Measurements from ENCODE around the gene SLC48A1.
"Not testable (repeated sequence)": the region's sequence is repeated elsewhere in the genome, so short reads cannot be mapped to it uniquely, and the experiment has no call there.

Gene SLC48A1

GRCh38 chr12:47813511-47814196, 40.6 kb downstream of the SLC48A1 start:
- no peak for DNase-seq

GRCh38 chr12:47814539-47815170, 41.6 kb downstream of the SLC48A1 start:
- DNase-seq, result no peak

- not testable (repeated sequence) for DNase-seq
Measured at GRCh38 chr12:47815447-47815846, 42.4 kb downstream of the SLC48A1 start.

GRCh38 chr12:47816403-47817271, 43.6 kb downstream of the SLC48A1 start:
- no peak for DNase-seq

GRCh38 chr12:47817272-47818006, 44.4 kb downstream of the SLC48A1 start:
- DNase-seq, result no peak

- DNase-seq, result no peak
Measured at GRCh38 chr12:47818007-47818376, 45.0 kb downstream of the SLC48A1 start.

- DNase-seq, result no peak
Measured at GRCh38 chr12:47818467-47819137, 45.6 kb downstream of the SLC48A1 start.

GRCh38 chr12:47819138-47819895, 46.3 kb downstream of the SLC48A1 start:
- no peak for DNase-seq

GRCh38 chr12:47819896-47820630, 47.0 kb downstream of the SLC48A1 start, which contains the start of gene HDAC7:
Gene HDAC7, minus strand, starts transcription at chr12:47819903. Its CDS starts 118 bp downstream, at chr12:47819785.
- no peak for DNase-seq

- DNase-seq, result no peak
Measured at GRCh38 chr12:47820631-47821345, 47.8 kb downstream of the SLC48A1 start.

GRCh38 chr12:47821346-47821706, 48.3 kb downstream of the SLC48A1 start:
- DNase-seq, result no peak

GRCh38 chr12:47822401-47822800, 49.4 kb downstream of the SLC48A1 start:
- DNase-seq, result no peak

GRCh38 chr12:47822863-47823262, 49.8 kb downstream of the SLC48A1 start:
- no peak for DNase-seq

GRCh38 chr12:47823422-47824086, 50.5 kb downstream of the SLC48A1 start:
- no peak for DNase-seq

GRCh38 chr12:47824198-47824597, 51.2 kb downstream of the SLC48A1 start:
- DNase-seq, result no peak

- no peak for DNase-seq
Measured at GRCh38 chr12:47824635-47825034, 51.6 kb downstream of the SLC48A1 start.

GRCh38 chr12:47825173-47825639, 52.2 kb downstream of the SLC48A1 start:
- DNase-seq, result no peak

GRCh38 chr12:47828008-47828975, 55.3 kb downstream of the SLC48A1 start:
- no peak for DNase-seq
